GM18519 (cell line): ENCODE results near the gene DNAJC13.
"Not testable (repeated sequence)": the region's sequence is repeated elsewhere in the genome, so short reads cannot be mapped to it uniquely, and the experiment has no call there.

Experiments used
- ATAC-seq: cut with Tn5 transposase; IDR thresholded peaks from one replicate; pipeline ENCODE4 v1.9.1; 2021; ENCODE audit warnings: mild to moderate bottlenecking, moderate library complexity; ENCODE audit not compliant: unreplicated experiment, low FRiP score

The DNAJC13 gene

DNA sequence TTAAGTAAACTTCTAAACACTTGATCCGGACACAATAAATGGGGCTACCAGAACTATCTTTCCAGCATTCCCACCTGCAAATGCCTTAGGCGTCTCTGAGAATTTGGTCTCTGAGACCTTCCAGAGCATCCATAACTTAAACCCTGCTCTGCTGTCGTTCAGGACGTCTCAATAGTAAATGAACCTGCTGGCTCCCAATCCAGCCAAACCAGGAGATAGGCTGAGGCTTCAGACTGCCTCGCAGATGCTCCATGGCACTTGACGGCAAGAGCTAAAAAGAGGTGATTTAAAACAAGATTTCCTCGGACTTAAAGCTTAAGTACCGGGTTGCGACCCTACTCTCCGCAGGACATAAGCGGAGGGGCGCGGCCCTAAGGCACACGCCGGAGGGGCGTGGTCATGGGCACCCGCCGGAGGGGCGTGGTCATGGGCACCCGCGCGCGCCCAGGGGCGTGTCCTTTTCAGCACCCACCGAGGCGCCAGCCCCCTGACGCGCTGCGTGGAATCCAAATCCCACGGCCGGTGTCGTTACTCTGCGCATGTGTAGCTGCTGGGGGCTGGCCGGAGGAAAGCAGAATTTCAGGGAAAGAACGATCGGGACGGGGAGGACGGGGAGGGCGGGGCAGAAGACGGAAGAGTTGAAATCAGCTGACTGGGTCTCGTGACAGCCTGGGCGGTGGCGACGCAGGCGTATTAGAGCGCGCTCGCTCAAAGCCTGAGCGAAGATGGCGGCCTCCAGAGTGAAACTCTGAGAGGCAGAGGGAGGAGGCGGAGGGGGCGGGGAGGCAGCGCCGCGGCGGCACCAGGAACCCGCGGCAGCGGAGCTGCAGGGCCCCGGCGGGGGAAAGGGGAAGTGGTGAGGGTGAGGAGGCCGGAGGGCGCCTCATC is at the start of gene DNAJC13:
Gene DNAJC13, plus strand, starts transcription at position 696 of the 888 bp plus-strand sequence. CDS start 17,049 bp downstream, outside the sequence.
- ATAC-seq = peak; percentile 84

DNA sequence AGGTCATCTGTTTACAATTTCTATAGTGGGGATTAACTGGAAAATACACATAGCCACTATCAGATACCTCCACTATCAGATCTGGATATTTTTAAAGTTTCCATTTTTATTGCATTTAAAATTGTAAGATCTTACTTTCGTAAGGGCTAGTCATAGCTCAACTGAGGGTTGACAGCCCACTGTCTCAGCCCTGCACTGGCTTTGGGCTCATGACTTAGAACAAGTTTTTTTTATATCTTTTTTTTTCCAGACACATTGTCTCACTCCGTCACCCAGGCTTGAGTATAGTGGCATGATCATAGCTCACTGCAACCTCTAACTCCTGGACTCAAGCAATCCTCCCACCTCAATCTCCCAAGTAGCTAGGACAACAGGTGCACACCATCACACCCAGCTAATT is 48.8 kb upstream of the DNAJC13 start:
- ATAC-seq = no peak

- no peak for ATAC-seq
Measured at GRCh38 chr3:132368962-132369361, 48.3 kb upstream of the DNAJC13 start.

- ATAC-seq = not testable (repeated sequence)
Measured at GRCh38 chr3:132376945-132377354, 40.4 kb upstream of the DNAJC13 start.

- ATAC-seq = no peak
Measured at GRCh38 chr3:132378048-132378762, 39.1 kb upstream of the DNAJC13 start.

DNA sequence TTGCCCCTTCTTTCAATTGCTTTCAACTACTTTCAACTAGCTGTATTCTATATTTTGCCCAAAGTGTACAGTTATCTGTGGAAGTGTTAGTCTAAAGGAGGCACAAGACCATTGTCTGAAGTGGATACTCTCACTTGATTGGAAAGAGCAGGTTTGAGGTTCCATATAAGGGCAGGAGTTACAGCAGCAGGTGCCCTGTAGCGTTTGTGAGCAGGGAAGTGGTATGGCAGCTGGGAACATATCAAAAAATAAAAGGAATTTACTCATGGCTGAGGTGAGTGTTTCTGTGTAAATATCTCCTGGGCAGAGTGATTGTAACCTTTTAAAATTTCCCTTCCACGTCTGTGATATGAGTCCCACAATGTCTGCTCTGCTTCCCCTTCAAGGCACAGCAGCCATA is 38.5 kb upstream of the DNAJC13 start:
- ATAC-seq = no peak

- ATAC-seq = no peak
Measured at GRCh38 chr3:132380920-132381319, 36.4 kb upstream of the DNAJC13 start.

DNA sequence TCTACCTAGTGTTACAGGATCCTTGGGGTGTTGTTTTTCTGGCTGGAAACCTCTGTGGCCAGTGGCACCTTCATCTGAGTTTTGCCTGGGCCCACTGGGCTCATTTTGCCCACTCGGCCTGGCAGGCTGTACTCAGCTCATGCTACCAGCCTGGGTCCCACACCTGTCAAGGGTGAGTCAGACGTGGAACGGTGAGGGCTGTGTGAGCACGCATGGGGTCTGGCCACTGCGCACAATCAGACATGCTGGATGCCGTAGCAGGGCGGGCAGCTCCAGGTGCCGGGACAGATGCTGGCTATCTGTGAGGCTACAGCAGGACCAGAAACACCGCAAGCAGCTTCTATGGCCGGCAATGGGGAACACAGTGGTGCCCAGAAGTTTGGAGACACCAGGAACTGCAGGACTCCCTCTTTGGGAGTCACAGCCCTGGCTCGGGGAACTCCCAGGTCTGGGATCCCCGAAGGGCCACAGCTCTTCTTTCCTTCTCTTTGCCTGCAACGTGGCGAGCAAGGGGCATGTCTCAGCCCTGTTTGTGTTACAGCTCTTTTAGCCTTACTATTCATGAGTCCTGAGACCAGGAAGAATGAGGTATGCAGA is 35.9 kb upstream of the DNAJC13 start:
- ATAC-seq = no peak

DNA sequence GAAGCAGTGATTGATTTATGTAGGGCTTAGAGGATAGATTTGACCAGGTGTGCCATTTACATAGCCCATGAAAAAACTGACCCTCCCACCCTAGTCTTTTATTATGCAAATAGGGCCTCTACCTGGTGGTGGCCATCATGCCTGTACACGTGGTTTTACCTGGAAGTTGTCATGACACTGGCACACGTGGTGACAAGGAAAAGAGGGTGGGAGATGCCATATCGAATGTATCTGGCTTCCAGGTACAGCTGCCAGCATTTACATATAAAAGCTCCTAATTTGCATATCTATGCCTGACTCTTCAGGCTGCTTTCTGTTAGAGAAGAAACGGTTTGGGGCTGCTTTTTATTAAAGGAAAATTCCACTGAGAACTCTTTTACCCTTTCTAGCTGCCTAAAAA is 35.0 kb upstream of the DNAJC13 start:
- ATAC-seq = no peak

DNA sequence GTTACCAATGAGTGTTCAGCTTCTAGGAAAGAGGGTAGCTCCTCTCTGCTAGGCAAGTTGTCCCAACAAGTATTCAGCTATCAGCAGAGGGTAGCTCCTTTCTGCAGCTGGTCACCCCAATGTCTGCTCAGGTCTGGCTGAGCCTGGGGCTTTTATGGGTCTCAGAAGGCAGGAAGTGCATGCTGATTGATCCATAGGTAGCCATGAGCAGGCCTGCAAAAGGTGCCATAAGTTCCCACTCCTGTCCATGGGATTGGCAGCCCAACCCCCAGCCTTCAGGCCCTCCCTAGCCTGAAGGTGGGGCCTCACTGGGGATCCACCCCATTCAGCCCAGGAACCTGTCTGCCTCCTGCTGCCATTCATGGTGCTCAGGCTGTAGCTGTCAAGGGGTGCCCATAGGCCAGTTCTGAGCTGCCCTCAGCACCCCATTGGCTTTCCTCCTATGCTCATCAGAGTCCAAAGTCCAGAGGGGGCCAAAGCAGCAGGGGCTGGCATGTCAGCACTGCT is 34.6 kb upstream of the DNAJC13 start:
- ATAC-seq = no peak

GRCh38 chr3:132386259-132386658 is 31.0 kb upstream of the DNAJC13 start:
- ATAC-seq = no peak

DNA sequence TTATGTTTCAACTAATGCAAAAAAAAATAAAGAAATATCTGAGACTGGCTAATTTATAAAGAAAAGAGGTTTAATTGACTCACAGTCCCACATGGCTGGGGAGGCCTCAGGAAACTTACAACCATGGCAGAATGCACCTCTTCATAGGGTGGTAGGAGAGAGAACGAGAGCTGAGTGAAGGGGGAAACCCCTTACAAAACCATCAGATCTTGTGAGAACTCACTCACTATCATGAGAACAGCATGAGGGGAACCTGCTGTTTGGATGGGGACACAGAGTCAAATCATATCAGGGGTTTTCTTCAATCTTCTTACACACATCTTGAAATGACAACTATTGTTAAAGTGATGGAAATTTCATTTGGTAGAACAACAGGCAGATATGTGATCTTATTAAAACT is 24.6 kb upstream of the DNAJC13 start:
- ATAC-seq = not testable (repeated sequence)

DNA sequence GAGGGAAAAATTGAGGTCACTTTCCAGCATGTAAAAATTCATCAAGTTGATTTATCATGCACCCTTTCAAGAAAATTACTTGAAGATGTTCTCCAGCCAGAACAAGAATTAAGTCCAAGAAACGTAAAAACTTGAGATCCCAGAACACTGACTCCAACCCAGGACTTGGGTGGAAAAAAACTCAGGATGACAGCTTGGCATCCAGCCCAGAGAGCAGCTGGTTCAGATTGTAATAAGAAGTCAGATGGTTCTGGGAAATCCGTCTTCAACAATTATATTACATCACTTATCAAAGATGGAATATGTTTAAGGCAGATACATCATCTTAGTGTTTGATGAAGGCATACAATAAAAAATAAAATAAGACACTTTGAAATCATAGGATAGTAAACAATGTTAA is 23.0 kb upstream of the DNAJC13 start:
- no peak for ATAC-seq

- ATAC-seq = no peak
Measured at GRCh38 chr3:132395126-132395525, 22.2 kb upstream of the DNAJC13 start.

DNA sequence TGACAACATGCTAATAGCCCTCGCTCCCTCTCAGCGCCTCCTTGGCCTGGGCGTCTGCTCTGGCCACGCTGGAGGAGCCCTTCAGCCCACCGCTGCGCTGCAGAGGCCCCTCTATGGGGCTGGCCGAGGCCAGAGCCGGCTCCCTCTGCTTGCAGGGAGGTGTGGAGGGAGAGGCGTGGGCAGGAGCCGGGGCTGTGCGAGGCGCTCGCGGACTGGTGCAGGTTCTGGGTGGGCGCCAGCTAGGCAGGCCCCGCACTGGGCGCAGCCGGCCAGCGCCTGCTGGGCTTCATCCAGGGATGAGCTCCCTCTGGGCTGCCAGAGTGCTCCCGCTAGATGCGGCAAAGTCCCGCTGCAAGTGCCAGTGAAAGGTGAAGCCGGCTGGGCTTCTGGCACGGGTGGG is 21.0 kb upstream of the DNAJC13 start:
- no peak for ATAC-seq

DNA sequence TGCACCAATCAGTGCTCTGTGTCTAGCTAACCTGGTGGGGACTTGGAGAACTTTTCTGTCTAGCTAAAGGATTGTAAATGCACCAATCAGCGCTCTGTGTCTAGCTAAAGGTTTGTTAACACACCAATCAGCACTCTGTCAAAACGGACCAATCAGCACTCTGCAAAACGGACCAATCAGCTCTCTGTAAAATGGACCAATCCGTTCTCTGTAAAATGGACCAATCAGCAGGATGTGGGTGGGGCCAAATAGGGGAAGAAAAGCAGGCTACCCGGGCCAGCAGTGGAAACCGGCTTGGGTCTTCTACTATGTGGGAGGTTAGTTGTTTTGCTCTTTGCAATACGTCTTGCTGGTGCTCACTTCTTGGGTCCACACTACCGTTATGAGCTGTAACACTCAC is 20.5 kb upstream of the DNAJC13 start:
- not testable (repeated sequence) for ATAC-seq

- no peak for ATAC-seq
Measured at GRCh38 chr3:132399054-132399929, 18.0 kb upstream of the DNAJC13 start.

GRCh38 chr3:132401255-132401654 is 16.0 kb upstream of the DNAJC13 start:
- no peak for ATAC-seq

GRCh38 chr3:132404276-132404675 is 13.0 kb upstream of the DNAJC13 start:
- no peak for ATAC-seq

DNA sequence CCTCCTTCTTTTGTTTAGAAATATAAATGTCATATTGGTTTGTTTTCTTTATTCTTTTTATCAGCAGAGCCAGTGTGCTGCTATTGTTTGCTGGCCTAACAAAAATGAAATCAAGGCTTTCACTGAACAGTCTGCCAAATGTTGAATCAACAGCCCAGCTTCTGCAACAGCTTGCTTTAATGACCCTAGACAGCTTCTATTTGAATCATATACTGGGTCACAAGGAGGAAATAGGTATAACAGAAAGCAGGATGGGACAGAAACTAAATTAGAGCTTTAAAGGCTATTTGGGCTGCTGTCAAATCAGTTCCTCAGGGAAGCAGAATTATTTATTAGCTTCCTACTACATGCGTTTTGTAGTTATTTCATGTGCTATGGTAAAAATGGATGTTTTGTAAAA is 12.1 kb upstream of the DNAJC13 start:
- no peak for ATAC-seq
